HG03354 (cell line): ENCODE data around the gene RNF217.
A peak's percentile ranks its signal among the peaks of the same experiment; 100 is the strongest.

Experiments
- ATAC-seq: cut with Tn5 transposase; IDR thresholded peaks from one replicate; pipeline ENCODE4 v1.9.1; 2021; ENCODE audit warnings: mild to moderate bottlenecking; ENCODE audit not compliant: unreplicated experiment, poor library complexity, severe bottlenecking

The RNF217 gene

DNA sequence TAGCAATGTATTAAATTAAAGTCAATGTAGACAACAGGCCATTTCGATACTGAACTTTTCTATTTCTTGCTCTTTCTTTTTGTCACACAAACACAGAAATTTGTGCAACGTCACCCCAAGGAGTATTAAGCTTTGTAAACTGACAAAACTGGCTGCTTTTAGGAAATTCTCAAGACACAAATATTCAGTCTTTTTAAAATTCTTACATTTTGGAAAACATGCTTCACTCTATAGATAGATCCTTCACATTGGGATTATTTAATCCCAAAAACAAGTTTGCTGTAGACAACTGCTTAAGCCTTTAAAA is 121.4 kb downstream of the RNF217 start:
- no peak for ATAC-seq

DNA sequence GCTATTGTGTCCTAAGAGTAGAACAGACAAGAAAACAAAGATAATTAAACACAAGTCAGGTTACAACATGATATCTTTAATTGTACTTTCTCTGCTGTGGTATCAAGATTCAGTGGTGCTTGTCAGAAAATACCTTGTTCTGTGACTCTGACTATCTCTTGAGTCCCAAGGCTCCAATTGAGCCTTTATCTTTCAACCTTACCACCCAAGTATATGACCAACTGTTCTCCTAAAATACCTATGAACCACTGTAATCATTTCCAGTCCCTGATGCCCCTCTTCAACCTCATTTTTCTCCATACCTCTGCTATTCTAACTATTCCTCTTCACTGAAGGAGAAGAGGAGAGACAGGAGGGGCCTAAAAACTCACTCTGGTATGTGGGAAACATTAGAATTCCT is 124.5 kb downstream of the RNF217 start:
- no peak for ATAC-seq

GRCh38 chr6:125088963-125089362 is 126.7 kb downstream of the RNF217 start:
- no peak for ATAC-seq

DNA sequence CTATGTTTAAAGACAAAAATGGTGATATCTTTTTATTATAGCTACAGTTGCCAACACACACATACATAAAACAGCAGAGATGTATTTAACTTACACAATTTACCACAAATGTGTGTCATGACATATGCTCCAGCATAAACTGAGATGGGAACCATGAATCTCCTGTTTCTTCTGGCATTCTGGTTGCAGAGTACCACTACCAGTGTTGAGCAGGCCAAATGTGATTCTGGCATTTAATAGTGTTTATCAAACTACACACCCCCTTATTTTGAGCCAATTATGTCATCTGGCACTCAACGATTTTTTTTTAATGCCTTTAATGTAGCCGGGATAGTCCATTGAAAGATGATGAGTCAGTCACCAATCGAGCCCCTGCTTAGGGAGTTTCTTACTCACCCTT is 132.3 kb downstream of the RNF217 start:
- no peak for ATAC-seq

GRCh38 chr6:125095580-125096301 is 133.5 kb downstream of the RNF217 start:
- no peak for ATAC-seq

DNA sequence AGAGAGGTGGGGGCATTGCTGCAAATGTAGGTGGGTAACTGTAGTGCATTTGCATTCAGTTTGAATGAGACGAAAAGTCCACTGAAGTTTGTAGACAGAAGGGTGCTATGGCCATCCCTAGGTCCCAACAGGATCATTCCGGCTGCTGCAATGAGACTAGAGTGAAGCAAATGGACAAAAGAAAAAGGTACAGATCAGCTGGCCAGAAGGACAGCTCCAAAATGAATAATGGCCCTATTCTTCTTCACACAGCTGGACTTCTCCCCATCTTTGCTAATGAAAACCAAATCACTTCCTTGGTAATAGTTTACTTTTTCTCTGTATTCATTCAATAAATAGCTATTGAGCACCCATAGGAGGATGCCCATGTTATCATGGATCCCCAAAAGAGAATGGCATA is 134.9 kb downstream of the RNF217 start:
- no peak for ATAC-seq

DNA sequence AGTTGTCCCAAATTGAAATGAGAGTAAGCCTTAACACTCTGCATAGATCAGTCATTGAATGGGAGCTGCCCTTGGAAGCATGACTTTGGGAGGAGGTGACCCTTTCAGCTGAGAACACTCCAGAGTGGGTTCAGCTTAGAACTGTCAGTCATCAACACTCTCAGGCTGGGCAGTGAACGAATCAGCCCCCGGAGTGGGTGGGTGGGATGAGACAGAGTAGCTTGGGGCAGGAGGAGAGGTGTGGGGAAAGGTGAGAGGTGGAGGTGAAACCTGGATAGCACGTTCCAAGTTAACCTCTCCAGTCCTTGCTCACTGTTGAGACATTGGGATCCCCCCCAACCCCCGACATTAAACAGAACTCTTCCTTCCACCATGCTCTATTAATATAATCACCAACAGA is 136.0 kb downstream of the RNF217 start:
- ATAC-seq = no peak

DNA sequence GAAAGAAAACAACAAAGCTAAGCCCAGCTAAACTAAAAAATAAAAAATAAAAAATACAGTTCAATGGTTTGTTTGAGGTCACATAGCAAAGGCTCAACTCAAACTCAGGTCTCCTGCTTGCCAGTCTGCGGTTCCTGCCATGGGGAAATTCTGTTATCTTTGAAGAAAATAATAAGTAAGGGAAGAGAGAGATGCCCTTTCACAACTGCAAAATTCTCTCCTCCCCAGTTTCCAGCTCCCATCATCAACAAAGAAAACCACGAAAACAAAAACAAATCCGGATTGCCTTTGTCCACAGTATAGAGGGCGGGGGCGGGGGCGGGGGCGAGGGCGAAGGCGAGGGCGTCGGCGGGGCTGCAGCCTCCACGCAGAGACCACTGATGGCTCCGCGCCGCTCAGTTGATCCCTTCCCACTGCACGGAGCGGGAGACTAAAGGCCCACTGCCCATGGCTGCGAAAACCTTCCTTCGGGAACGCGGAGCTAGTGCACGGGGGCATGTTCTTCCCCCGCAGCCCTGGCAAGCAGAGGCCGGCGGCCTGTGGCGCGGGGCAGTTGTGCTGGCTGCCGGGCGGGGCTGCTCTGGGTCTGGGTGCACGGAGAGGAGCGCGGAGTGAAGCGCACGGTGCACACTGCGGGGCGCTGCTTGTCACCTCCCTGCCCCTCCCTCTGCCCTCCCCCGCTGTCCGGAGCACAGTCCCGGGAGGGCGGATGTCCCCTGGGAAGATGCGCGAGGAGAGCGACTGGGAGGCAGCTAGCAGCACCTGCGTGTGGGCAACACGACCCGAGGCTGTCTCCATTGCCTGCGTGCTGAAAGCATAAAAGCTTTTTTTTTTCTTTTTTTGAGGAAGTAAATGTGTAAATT is 137.2 kb downstream of the RNF217 start:
- ATAC-seq = peak; percentile 88

DNA sequence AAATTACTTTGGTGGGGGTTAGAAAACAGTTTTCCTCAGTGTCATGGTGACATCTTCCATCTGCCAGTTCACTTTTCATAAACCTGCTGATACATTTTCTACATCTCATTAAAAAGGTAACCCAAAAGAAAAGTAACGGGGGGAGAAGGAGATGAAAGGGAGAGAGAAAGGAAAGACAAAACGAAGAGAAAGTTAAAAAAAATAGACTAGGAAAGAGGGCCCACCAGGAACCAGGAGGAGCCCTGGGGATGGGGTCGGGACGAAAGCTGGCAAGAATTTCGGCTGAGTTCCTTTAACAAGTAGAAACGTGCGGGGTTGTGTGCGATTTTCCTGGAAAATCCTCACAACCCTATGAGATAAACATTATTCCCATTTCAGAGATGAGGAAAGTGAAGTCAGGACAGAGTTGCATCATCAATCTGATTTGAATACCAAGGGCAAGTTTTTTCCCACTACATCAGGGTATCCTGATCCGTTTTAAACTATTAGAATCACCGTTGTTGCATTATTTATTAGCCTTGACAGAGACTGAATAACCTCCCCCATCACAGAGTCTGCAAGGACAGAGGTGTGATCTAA is 137.9 kb downstream of the RNF217 start:
- ATAC-seq = no peak

- ATAC-seq = no peak
These were observed 138.9 kb downstream of the RNF217 start for GRCh38 chr6:125101128-125101527.

DNA sequence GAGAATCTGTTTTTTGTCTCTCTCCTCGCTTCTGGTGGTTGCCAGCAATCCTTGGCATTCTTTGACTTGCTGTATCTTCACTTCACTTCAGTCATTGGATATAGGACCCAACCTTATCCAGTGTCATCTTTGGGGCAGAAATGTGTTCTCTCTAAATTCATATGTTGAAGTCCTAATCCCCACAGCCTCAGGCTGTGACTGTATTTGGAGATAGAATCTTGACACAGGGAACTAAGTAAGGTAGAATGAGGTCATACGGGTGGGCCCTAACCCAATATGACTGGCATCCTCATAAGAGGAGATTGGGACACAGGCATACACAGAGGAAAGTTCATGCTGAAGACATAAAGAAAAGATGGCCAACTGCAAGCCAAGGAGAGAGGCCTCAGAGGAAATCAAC is 139.4 kb downstream of the RNF217 start:
- ATAC-seq = no peak

DNA sequence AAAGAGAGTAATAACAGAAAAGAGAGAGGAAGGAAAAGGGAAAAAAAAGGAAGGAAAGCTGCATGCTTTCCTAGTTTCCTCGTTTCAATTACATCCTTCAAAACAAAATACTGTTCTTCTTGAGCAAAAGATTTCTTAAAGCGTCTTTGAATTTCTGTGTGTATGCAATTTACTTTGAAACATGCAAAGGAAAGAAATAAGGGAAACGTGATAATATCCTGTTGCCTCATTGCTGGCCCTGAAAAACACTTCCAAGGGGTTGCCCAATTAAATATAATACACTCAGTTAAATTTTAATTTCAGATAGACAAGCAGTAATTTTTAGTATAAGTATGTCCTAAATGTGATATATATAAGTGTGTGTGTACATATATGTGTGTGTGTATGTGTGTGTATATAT is 140.2 kb downstream of the RNF217 start:
- no peak for ATAC-seq

- no peak for ATAC-seq
These were observed 140.7 kb downstream of the RNF217 start for GRCh38 chr6:125102891-125103290.

DNA sequence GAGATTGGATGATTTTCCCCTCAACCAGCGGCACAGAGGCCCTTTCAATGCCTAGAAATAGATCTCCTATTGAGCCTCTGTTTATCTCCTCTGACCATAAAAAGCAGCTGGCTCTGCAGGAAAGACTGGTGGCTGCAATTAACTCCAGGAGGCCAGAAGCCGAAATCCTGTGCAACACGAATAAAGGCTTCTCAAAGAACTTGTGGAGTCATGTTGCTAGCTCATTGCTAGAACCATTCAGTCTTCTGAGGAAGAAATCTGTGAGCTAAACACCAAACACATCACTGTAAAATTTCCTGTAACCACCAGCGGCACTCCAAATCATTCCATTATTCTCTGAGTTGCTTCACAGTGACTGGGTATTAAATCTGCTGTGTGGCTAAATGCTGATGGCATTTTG is 142.2 kb downstream of the RNF217 start:
- no peak for ATAC-seq

DNA sequence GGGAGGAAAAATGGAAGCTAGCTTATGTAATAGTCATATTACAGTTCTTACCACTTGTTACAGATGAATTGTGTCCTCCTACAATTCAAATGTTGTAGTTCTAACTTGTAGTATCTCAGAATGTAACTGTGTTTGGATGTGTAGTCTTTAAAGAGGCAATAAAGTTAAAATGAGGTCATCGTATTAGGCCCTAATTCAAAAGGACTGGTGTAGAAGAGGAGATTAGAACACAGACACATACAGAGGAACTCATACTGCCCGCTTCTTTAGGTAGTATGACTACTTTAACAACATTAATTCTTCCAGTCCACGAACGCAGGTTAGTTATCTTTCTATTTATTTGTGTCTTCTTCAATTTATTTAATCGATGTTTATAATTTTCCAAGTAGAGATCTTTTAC is 144.8 kb downstream of the RNF217 start:
- ATAC-seq = no peak

DNA sequence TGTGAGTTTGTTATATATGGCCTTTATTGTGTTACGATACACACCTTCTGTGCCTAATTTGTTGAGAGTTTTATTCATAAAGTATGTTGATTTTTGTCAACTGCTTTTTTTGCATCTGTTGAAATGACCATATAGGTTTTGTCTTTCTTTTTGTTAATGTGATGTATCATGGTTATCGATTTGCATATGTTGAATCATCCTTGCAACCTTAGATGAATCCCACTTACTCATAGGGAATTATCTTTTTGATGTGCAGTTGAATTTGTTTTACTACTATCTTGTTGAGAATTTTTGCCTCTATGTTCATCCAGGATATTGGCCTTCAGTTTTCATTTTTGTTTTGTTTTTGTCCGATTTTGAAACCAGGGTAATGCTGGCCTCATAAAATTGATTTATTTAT is 145.7 kb downstream of the RNF217 start:
- no peak for ATAC-seq

GRCh38 chr6:125110056-125110455 is 147.8 kb downstream of the RNF217 start:
- ATAC-seq = no peak

DNA sequence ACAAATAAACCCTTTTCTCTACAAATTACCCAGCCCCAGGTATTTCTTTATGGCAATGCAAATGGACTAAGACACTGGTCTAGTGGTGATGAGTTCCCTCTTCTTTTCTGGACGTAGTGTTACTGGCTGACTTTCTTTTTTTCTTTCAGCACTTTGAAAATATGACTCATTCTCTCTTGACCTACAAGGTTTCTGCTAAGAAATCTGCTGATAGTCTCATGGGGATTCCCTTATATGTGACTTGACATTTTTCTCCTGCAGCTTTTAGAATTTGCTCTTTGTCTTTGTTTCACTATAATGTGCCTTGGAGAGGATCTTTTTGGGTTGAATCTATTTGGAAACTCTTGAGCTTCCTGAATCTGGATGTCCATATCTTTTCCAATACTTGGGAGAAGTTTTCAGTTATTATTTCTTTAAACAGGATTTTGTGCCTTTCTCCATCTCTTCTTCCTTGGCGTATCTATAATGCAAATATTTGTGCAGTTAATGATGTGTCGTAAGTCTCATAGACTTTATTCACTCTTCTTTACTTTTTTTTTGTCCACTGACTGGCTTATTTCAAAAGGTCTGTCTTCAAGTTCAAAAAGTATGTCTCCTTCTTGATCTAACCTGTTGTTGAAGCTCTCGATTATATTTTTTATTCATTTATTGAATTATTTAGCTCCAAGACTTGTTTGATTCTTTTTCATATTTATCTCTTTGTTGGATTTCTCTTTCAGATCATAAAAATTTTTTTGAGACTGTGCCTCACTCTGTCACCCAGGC is 149.2 kb downstream of the RNF217 start:
- no peak for ATAC-seq

GRCh38 chr6:125112934-125113333 is 150.7 kb downstream of the RNF217 start:
- no peak for ATAC-seq

DNA sequence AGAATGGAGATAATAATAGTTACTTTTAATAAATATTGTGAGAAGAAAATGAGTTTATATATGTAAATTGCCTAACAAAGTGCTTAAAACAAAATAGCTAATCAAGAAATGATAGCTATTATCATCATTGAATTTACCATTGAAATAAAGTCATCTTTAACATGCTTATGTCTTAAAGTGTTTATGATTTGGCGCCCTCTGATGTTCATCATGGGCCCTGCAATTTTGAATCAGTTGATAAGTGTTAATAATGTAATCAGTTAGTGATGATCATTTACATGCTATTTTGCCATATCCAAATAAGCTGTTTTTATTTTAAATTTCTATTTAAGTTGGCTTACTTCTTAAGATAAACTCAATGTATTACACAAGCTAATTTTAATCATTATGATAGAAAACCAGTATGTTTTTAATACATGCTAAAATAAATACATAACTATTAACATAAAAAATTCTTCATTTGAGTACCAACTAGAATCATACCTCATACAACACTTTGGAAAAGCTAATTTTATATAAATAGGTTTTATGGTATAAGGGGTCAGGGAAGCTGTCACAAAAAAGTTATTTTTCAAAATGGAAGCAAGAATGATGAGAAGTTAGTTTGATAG is 152.1 kb downstream of the RNF217 start:
- ATAC-seq = peak; percentile 73
